ENCODE data around the gene CYP8B1. TPM values are rescaled to one million over a fixed set of nuclear protein-coding genes. Genes with fewer than 3 reads are reported as not detected.

The CYP8B1 gene
- total and polyA plus RNA-seq, 2 of the 8 experiments (the other 6 are each of a cell fraction or from before 2014, with no cell fraction given): not detected

DNA sequence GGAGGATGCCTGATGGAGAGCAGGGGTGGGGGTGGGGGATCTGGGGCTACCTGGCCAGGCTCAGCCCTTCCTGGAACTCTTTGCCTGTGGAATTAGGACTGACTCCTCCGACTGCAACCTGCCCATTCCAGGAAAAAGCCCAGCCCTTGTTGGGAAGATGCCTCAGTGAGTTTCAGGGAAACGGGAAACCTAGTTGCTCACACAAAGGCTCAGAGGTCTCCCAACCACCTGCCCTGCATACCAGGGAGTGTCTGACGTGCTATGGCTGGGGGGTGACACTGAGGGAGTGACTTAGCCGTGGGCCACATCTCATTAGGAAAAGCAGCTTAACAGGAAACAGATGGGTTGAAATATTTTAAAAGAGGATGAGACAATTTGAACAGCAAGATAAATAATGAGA, 27.9 kb downstream of the CYP8B1 start:
- no peak overlapping the region for H3K9ac ChIP-seq (replicated peaks in 1 of 4; ENCODE audit: extremely low read depth in 1 of 4, low read depth in 3 of 4, low read length in 3 of 4)
- no peaks in the 10 kb centered on the region for H3K27me3 ChIP-seq (replicated peaks in 1 of 4; ENCODE audit: control insufficient read depth in 3 of 4, extremely low read depth in 1 of 4, insufficient read depth in 3 of 4, low read length in 3 of 4)
- no peak overlapping the region for H2AK5ac ChIP-seq (ENCODE audit: low read depth, low read length)
- H2BK15ac ChIP-seq (ENCODE audit: low read length): no peak overlapping the region
- H2AFZ ChIP-seq (ENCODE audit: low read length): peak overlapping the region; percentile 51; the same call in 1 of the 2 replicates
- no peak overlapping the region for H3K4ac ChIP-seq (replicated peaks; ENCODE audit: insufficient read length, low read depth, low read length)
- H3K4me3 ChIP-seq (ENCODE audit: extremely low read depth in 1 of 4, insufficient read depth in 2 of 4, low read depth in 3 of 4, low read length in 4 of 4): no peak overlapping the region
- no peaks in the 10 kb centered on the region for H4K20me1 ChIP-seq (replicated peaks in 1 of 2; ENCODE audit: control insufficient read depth in 1 of 2, insufficient read depth in 2 of 2, low read length in 2 of 2)
- H4K8ac ChIP-seq (ENCODE audit: extremely low read depth, insufficient read depth, low read length): no peak overlapping the region
- H2BK20ac ChIP-seq (ENCODE audit: low read length): no peak overlapping the region
- H3K27ac ChIP-seq (ENCODE audit: low read depth, low read length): no peak overlapping the region
- no peak overlapping the region for H2BK12ac ChIP-seq (ENCODE audit: low read depth, low read length)
- no peaks in the 10 kb centered on the region for H3K23me2 ChIP-seq (ENCODE audit: low read depth, low read length)
- H3K18ac ChIP-seq (ENCODE audit: extremely low read depth, low read length): no peak overlapping the region
- peak in 1 of 2 experiments; percentile 38 for DNase-seq (ENCODE audit: low read depth in 1 of 2, low spot score in 2 of 2)
- H2BK120ac ChIP-seq (replicated peaks; ENCODE audit: low read depth, low read length): no peak overlapping the region
- H4K91ac ChIP-seq (replicated peaks; ENCODE audit: insufficient read length, low read length): no peak overlapping the region
- TF ChIP-seq TBP (IDR thresholded peaks at IDR 0.05; ENCODE audit: low read depth, low read length) (no peak), TEAD4 (IDR thresholded peaks at IDR 0.05; ENCODE audit: low read depth, low read length) (0 out of 2 replicates have a peak, but pooled peaks have one; percentile 30), ASH2L (IDR thresholded peaks at IDR 0.05; ENCODE audit: low read length) (no peak), EGR1 (IDR thresholded peaks at IDR 0.05; ENCODE audit: borderline replicate concordance, low read depth, low read length) (no peak), CEBPB (IDR thresholded peaks at IDR 0.05; ENCODE audit: low read depth, low read length) (no peak)
- H3K56ac ChIP-seq (replicated peaks; ENCODE audit: insufficient read length, low read depth, low read length): no peak overlapping the region
- CTCF ChIA-PET (ENCODE audit: partially characterized antibody): interaction anchor here (0.7 to 1.3 kb wide), 3 partner anchors 8 to 28 kb away, joined by 3 to 6 read pairs (median 4); partner anchors contain the start of gene CYP8B1
- H3K79me2 ChIP-seq (ENCODE audit: control insufficient read depth in 1 of 2, insufficient read depth in 2 of 2, low read length in 2 of 2): no peaks in the 10 kb centered on the region
- no peak overlapping the region for H3K23ac ChIP-seq (ENCODE audit: insufficient read length)
- H3K4me2 ChIP-seq (ENCODE audit: insufficient read depth in 1 of 2, low read depth in 2 of 2, low read length in 2 of 2): no peak overlapping the region
- FAIRE-seq: no peak
- H3K9me3 ChIP-seq (ENCODE audit: insufficient read depth in 2 of 2, low read depth in 1 of 2, low read length in 1 of 2): no peaks in the 10 kb centered on the region
- no peak overlapping the region for H4K5ac ChIP-seq (ENCODE audit: insufficient read length, low read depth, low read length)
- peaks cover 0 to 16% (median 4%) of the 10 kb centered on the region in 4 experiments; a peak in 6 of 7 replicates for H3K4me1 ChIP-seq (replicated peaks in 1 of 4; ENCODE audit: control insufficient read depth in 3 of 4, insufficient read depth in 4 of 4, low read length in 3 of 4)
- no peaks in the 10 kb centered on the region for H3K36me3 ChIP-seq (ENCODE audit: control insufficient read depth in 2 of 4, insufficient read depth in 4 of 4, low read length in 3 of 4)
- H3K79me1 ChIP-seq (ENCODE audit: low read depth, low read length): no peaks in the 10 kb centered on the region
- WGBS, 2 experiments (ENCODE audit: extremely low coverage in 1 of 2, insufficient coverage in 1 of 2, insufficient read length in 1 of 2, insufficient replicate concordance in 2 of 2, low coverage in 1 of 2, low lambda C conversion rate in 2 of 2, missing lambda C conversion rate in 1 of 2): 81% methylated on average over 4 of the region's 4 CpGs; no CpG with 5 or more reads in 1 of the 2 experiments
- POLR2A ChIA-PET (ENCODE audit: partially characterized antibody): no interaction called here
- H2BK5ac ChIP-seq (ENCODE audit: low read depth, low read length): no peak overlapping the region
- no peak overlapping the region for H3K14ac ChIP-seq (ENCODE audit: insufficient read length)

All from H1 (cell line).